HEK293 (cell line): ENCODE data around the gene CHD1.

Source experiments
- CTCF ChIA-PET: fragments of 350-600 bp; formaldehyde crosslinking; extraction: SDS; loops from one replicate; lab custom pipeline; 2021; ENCODE audit warnings: antibody characterized with exemption; lab: Yijun Ruan, JAX
- POLR2A ChIA-PET: fragments of 300-600 bp; formaldehyde crosslinking; extraction: SDS; loops from one replicate; lab custom pipeline; 2020; ENCODE audit warnings: antibody characterized with exemption, inconsistent platforms; lab: Yijun Ruan, JAX
- H3K27ac ChIP-seq: fragments of 200-500 bp; sonication (Bioruptor generic); 2 replicates; pipeline ENCODE4 v1.5.1; 2014; ENCODE audit warnings: low read depth, low read length, control low read depth, inconsistent platforms; ENCODE audit errors: extremely low read depth
- H3K36me3 ChIP-seq, 2 experiments: fragments of 200-500 bp in 1 of 2; sonication (Bioruptor generic) in 1 of 2; 1 replicate in 1 of 2; 2 replicates in 1 of 2; pipeline ENCODE4 v1.5.1; 2014 to 2017; ENCODE audit warnings: inconsistent platforms in 2 of 2, low read length in 2 of 2; ENCODE audit not compliant: control insufficient read depth in 2 of 2, insufficient read depth in 1 of 2
- H3K4me1 ChIP-seq: fragments of 200-500 bp; sonication (Bioruptor generic); 2 replicates; pipeline ENCODE4 v1.5.1; 2014; ENCODE audit warnings: mild to moderate bottlenecking, low read length, inconsistent platforms; ENCODE audit not compliant: control insufficient read depth, insufficient read depth
- H3K4me3 ChIP-seq: 2 replicates; pipeline ENCODE4 v1.5.1; 2011; ENCODE audit warnings: low read depth, mild to moderate bottlenecking, control low read depth, low read length, moderate library complexity
- H3K9me3 ChIP-seq: fragments of 200-500 bp; sonication (Bioruptor generic); 2 replicates; pipeline ENCODE4 v1.5.1; 2014; ENCODE audit warnings: low read depth, low read length, inconsistent platforms; ENCODE audit not compliant: control insufficient read depth, insufficient read depth
- FEZF1 ChIP-seq: fragments of 450-650 bp; formaldehyde crosslinking; IDR thresholded peaks from 2 replicates; pipeline ENCODE4 v1.5.1; 2016; ENCODE audit warnings: missing biosample characterization, missing genetic modification characterization
- MEIS1 ChIP-seq: sonication (generic); formaldehyde crosslinking; IDR thresholded peaks from 2 replicates; pipeline ENCODE4 v1.8.1; 2022; ENCODE audit warnings: missing genetic modification reagents, mild to moderate bottlenecking, borderline replicate concordance
- MYNN ChIP-seq: fragments of 450-650 bp; formaldehyde crosslinking; IDR thresholded peaks from 2 replicates; pipeline ENCODE4 v1.5.1; 2016; ENCODE audit warnings: missing biosample characterization, missing genetic modification characterization, borderline replicate concordance
- SALL2 ChIP-seq: fragments of 450-650 bp; formaldehyde crosslinking; IDR thresholded peaks from 2 replicates; pipeline ENCODE4 v1.5.0; 2017; ENCODE audit warnings: missing biosample characterization, mild to moderate bottlenecking, missing genetic modification characterization, borderline replicate concordance
- SCRT1 ChIP-seq: fragments of 450-650 bp; formaldehyde crosslinking; IDR thresholded peaks from 2 replicates; pipeline ENCODE4 v1.5.1; 2016; ENCODE audit warnings: missing biosample characterization, missing genetic modification characterization, borderline replicate concordance
- ZBTB8A ChIP-seq: fragments of 450-650 bp; formaldehyde crosslinking; IDR thresholded peaks from 2 replicates; pipeline ENCODE4 v1.5.1; 2016; ENCODE audit warnings: missing biosample characterization, missing genetic modification characterization
- ZNF175 ChIP-seq: fragments of 450-650 bp; formaldehyde crosslinking; IDR thresholded peaks from 2 replicates; pipeline ENCODE4 v1.5.1; 2016; ENCODE audit warnings: missing biosample characterization, missing genetic modification characterization
- ZNF2 ChIP-seq: fragments of 450-650 bp; formaldehyde crosslinking; IDR thresholded peaks from 2 replicates; pipeline ENCODE4 v1.5.1; 2016; ENCODE audit warnings: missing biosample characterization, missing genetic modification characterization
- ZNF274 ChIP-seq, 2 experiments: fragments of 200-500 bp in 1 of 2; fragments of 450-650 bp in 1 of 2; sonication (Bioruptor generic) in 1 of 2; formaldehyde crosslinking in 1 of 2; IDR thresholded peaks; 2 replicates each; pipeline versions ENCODE4 v1.5.1 to v1.6.1; 2014 to 2016; ENCODE audit warnings: borderline replicate concordance in 1 of 2, inconsistent platforms in 1 of 2, low read length in 1 of 2, missing biosample characterization in 1 of 2, missing genetic modification characterization in 1 of 2
- ZNF416 ChIP-seq: fragments of 450-650 bp; formaldehyde crosslinking; IDR thresholded peaks from 2 replicates; pipeline ENCODE4 v1.5.1; 2016; ENCODE audit warnings: missing biosample characterization, missing genetic modification characterization
- ZNF549 ChIP-seq: fragments of 450-650 bp; IDR thresholded peaks from 2 replicates; pipeline ENCODE4 v1.5.1; 2018; ENCODE audit warnings: missing biosample characterization, missing genetic modification characterization, mild to moderate bottlenecking, inconsistent platforms, moderate library complexity
- ZNF555 ChIP-seq: fragments of 450-650 bp; formaldehyde crosslinking; conservative IDR thresholded peaks from 2 replicates; pipeline ENCODE4 v1.5.1; 2017; ENCODE audit warnings: missing biosample characterization, mild to moderate bottlenecking, missing genetic modification characterization, inconsistent platforms
- ZNF596 ChIP-seq: fragments of 450-650 bp; IDR thresholded peaks from 2 replicates; pipeline ENCODE4 v1.5.0; 2018; ENCODE audit warnings: missing biosample characterization, mild to moderate bottlenecking, missing genetic modification characterization, moderate library complexity
- ZNF623 ChIP-seq: fragments of 450-650 bp; formaldehyde crosslinking; IDR thresholded peaks from 2 replicates; pipeline ENCODE4 v1.5.1; 2016; ENCODE audit warnings: missing biosample characterization, missing genetic modification characterization
- ZNF677 ChIP-seq: fragments of 450-650 bp; IDR thresholded peaks from 2 replicates; pipeline ENCODE4 v1.5.0; 2018; ENCODE audit warnings: missing biosample characterization, mild to moderate bottlenecking, missing genetic modification characterization, moderate library complexity
- ZNF837 ChIP-seq: fragments of 450-650 bp; formaldehyde crosslinking; IDR thresholded peaks from 2 replicates; pipeline ENCODE4 v1.5.1; 2016; ENCODE audit warnings: missing biosample characterization, missing genetic modification characterization
- TF ChIP-seq, protein P1 (sequence below): fragments of 450-650 bp; formaldehyde crosslinking; IDR thresholded peaks from 2 replicates; pipeline ENCODE4 v1.5.1; 2017; ENCODE audit warnings: missing biosample characterization, missing genetic modification characterization
- TF ChIP-seq, protein P2 (sequence below): fragments of 450-650 bp; formaldehyde crosslinking; IDR thresholded peaks from 2 replicates; pipeline ENCODE4 v1.5.1; 2016; ENCODE audit warnings: missing biosample characterization, missing genetic modification characterization
- TF ChIP-seq, protein P3 (sequence below): fragments of 450-650 bp; formaldehyde crosslinking; conservative IDR thresholded peaks from 2 replicates; pipeline ENCODE4 v1.5.1; 2016; ENCODE audit warnings: low read depth, missing biosample characterization, missing genetic modification characterization

Gene CHD1

DNA sequence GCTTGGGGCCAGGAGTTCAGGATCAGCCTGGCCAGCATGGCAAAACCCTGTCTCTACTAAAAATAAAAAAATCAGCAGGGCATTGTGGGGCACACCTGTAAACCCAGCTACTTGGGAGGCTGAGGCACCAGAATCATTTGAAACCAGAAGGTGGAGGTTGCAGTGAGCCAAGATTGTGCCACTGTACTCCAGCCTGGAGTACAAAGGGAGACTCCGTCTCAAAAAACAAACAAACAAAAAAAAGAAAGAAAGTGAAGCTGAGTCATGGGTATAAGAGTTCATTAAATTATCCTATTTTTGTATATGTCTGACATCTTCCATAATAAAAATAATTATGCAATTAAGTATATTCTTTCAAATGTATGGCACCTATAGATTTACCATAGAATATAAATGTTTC is 37.2 kb downstream of the CHD1 start:
- Histone ChIP-seq H3K27ac (no peak overlapping the region), H3K36me3 (peaks cover 85 to 92% of the 10 kb centered on the region in 2 experiments), H3K4me1 (no peaks in the 10 kb centered on the region), H3K9me3 (no peaks in the 10 kb centered on the region), H3K4me3 (no peak overlapping the region)
- CTCF ChIA-PET, result no interaction called here
- TF ChIP-seq FEZF1 (tag by site-specific recombination), result no peak
- TF ChIP-seq MEIS1 (CRISPR knock-in tag), result no peak
- TF ChIP-seq ZNF416 (tag by site-specific recombination), result no peak
- no peak for TF ChIP-seq ZNF596 (tag by site-specific recombination)
- TF ChIP-seq, protein P1, sequence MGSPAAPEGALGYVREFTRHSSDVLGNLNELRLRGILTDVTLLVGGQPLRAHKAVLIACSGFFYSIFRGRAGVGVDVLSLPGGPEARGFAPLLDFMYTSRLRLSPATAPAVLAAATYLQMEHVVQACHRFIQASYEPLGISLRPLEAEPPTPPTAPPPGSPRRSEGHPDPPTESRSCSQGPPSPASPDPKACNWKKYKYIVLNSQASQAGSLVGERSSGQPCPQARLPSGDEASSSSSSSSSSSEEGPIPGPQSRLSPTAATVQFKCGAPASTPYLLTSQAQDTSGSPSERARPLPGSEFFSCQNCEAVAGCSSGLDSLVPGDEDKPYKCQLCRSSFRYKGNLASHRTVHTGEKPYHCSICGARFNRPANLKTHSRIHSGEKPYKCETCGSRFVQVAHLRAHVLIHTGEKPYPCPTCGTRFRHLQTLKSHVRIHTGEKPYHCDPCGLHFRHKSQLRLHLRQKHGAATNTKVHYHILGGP (tag by site-specific recombination), result no peak
- no peak for TF ChIP-seq ZNF623 (tag by site-specific recombination)
- POLR2A ChIA-PET, result no interaction called here

DNA sequence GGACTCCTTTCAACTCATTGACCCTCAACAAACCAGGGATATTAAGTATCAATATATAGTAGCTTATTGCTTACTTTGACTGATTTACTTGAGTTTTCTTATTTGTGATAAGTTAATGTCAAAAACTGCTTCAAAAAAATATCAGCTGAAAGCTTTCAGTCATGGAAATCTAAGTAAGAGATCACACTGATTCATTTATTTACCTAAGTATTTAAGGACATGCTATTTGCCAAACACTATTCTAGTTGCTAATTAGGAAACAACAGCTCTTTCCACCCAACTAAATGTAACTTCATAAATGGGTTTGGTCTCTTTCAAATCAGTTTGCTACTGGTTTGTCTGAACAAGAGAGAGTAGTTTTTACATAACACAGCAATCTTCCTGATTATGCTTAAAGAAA is 48.2 kb downstream of the CHD1 start:
- no peaks in the 10 kb centered on the region for H3K9me3 ChIP-seq
- CTCF ChIA-PET, result interaction anchor here (1.0 to 1.5 kb wide), 2 partner anchors 13 to 152 kb away, joined by 3 to 5 read pairs; no protein-coding TSS in a partner anchor
- H3K36me3 ChIP-seq, result peaks cover 82 to 88% of the 10 kb centered on the region in 2 experiments
- H3K27ac ChIP-seq, result no peak overlapping the region
- H3K4me1 ChIP-seq, result no peaks in the 10 kb centered on the region
- TF ChIP-seq SALL2 (tag by site-specific recombination), result no peak
- no peak for TF ChIP-seq ZNF175 (tag by site-specific recombination)
- no peak for TF ChIP-seq ZNF2 (tag by site-specific recombination)
- TF ChIP-seq ZNF677 (tag by site-specific recombination), result no peak
- TF ChIP-seq ZNF549 (tag by site-specific recombination), result no peak
- TF ChIP-seq ZNF274 (IDR thresholded peaks at IDR 0.05; ENCODE audit: low read length), result no peak
- TF ChIP-seq ZNF274 (tag by site-specific recombination; IDR thresholded peaks at IDR 0.05; ENCODE audit: borderline replicate concordance), result no peak
- TF ChIP-seq ZNF555 (tag by site-specific recombination), result no peak
- no peak for TF ChIP-seq MYNN (tag by site-specific recombination)
- TF ChIP-seq ZNF837 (tag by site-specific recombination), result no peak
- no peak for TF ChIP-seq ZBTB8A
- no peak for TF ChIP-seq SCRT1 (tag by site-specific recombination)
- TF ChIP-seq, protein P2, sequence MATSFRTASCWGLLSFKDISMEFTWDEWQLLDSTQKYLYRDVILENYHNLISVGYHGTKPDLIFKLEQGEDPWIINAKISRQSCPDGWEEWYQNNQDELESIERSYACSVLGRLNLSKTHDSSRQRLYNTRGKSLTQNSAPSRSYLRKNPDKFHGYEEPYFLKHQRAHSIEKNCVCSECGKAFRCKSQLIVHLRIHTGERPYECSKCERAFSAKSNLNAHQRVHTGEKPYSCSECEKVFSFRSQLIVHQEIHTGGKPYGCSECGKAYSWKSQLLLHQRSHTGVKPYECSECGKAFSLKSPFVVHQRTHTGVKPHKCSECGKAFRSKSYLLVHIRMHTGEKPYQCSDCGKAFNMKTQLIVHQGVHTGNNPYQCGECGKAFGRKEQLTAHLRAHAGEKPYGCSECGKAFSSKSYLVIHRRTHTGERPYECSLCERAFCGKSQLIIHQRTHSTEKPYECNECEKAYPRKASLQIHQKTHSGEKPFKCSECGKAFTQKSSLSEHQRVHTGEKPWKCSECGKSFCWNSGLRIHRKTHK (tag by site-specific recombination), result no peak
- TF ChIP-seq, protein P3, sequence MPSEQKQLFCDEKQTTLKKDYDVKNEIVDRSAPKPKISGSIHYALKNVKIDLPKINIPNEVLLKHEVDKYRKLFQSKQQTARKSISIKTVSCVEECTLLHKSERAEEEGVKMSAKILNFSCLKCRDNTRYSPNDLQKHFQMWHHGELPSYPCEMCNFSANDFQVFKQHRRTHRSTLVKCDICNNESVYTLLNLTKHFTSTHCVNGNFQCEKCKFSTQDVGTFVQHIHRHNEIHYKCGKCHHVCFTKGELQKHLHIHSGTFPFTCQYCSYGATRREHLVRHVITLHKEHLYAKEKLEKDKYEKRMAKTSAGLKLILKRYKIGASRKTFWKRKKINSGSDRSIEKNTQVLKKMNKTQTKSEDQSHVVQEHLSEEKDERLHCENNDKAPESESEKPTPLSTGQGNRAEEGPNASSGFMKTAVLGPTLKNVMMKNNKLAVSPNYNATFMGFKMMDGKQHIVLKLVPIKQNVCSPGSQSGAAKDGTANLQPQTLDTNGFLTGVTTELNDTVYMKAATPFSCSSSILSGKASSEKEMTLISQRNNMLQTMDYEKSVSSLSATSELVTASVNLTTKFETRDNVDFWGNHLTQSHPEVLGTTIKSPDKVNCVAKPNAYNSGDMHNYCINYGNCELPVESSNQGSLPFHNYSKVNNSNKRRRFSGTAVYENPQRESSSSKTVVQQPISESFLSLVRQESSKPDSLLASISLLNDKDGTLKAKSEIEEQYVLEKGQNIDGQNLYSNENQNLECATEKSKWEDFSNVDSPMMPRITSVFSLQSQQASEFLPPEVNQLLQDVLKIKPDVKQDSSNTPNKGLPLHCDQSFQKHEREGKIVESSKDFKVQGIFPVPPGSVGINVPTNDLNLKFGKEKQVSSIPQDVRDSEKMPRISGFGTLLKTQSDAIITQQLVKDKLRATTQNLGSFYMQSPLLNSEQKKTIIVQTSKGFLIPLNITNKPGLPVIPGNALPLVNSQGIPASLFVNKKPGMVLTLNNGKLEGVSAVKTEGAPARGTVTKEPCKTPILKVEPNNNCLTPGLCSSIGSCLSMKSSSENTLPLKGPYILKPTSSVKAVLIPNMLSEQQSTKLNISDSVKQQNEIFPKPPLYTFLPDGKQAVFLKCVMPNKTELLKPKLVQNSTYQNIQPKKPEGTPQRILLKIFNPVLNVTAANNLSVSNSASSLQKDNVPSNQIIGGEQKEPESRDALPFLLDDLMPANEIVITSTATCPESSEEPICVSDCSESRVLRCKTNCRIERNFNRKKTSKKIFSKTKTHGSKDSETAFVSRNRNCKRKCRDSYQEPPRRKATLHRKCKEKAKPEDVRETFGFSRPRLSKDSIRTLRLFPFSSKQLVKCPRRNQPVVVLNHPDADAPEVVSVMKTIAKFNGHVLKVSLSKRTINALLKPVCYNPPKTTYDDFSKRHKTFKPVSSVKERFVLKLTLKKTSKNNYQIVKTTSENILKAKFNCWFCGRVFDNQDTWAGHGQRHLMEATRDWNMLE (tag by site-specific recombination), result no peak
- H3K4me3 ChIP-seq, result no peak overlapping the region
- POLR2A ChIA-PET, result no interaction called here
